Measurements from ENCODE around the gene TSHZ2.
"Not testable (repeated sequence)": the region's sequence is repeated elsewhere in the genome, so short reads cannot be mapped to it uniquely, and the experiment has no call there.

The TSHZ2 gene

DNA sequence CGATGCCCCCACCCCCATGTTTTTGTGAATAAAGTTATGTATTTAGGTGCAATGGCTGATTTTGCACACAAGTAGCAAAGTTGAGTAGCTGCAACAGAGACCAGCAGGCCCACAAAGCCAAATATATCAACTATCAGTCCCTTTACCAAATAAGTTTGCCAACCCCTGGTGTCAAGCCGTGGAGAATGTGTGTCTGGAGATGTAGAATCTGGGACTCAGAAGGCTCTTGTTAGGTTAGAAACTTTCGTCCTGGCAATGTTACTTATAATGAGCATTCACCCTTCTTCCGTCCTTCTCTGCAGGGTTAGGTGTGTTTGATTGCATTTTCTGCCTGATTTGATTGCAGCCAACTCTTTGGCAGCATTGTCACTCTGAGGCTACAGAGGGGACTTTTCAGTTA, 563.7 kb downstream of the TSHZ2 start:
- DNase-seq (ENCODE audit: low spot score): no peak

DNA sequence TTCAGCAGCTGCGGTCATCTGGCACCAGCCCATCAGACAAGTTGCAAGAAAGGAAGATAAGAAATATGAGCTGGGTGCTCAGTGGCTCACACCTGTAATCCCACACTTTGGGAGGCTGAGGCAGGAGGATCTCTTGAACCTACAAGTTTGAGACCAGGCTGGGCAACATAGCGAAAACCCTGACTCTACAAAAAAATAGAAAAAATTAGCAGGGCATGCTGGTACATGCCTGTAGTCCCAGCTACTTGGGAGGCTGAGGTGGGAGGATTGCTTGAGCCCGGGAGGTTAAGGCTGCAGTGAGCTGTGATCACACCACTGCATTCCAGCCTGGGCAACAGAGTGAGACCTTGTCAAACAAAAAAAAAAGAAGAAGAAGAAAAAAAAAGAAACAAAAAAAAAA, 564.2 kb downstream of the TSHZ2 start:
- DNase-seq (ENCODE audit: low spot score): not testable (repeated sequence)

DNA sequence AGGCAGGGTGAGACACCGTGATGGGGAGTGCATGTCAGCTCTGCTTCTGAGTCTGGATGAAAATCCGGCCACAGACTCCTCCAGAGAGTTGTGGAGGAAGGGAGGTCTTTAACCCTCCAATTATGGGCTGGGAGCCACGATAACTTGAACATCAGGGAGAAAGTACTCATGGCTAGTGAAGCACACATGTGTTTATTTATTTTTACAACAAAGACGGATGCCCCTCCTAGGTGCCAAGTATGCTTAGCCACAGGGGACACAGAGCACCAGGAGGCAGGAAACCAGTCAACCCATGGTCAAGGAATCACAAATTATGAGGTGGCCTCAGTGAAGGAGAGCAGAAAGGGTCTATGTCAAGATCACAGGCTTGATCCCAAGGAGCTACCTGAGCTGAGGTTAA, 567.4 kb downstream of the TSHZ2 start:
- DNase-seq (ENCODE audit: low spot score): no peak

Small RNA genes lying within 50 kb of the gene (small RNA-seq; reads per million reads assigned to genes)
- gene RF00019: 0 reads per million in 2 experiments
